HepG2 (cell line): ENCODE results near the gene AGBL1. TPM values are rescaled to one million over a fixed set of nuclear protein-coding genes. Genes with fewer than 3 reads are reported as not detected.

Source experiments
- ATAC-seq: fragments of 200-7000 bp; cut with Tn5 transposase; 3 replicates; pipeline ENCODE4 v1.9.1; 2020; ENCODE audit warnings: mild to moderate bottlenecking, moderate library complexity
- BruUV-seq: library from RNA; stranded (reverse); fragments of 400-500 nt; replicated peaks from 2 replicates; lab custom pipeline; 2021; lab: Mats Ljungman, UMichigan
- CTCF ChIA-PET: fragments of 300-600 bp; formaldehyde crosslinking; extraction: SDS; loops from one replicate; lab custom pipeline; 2021; ENCODE audit warnings: low total read pairs, inconsistent platforms, low intra/inter-chr PET ratio; lab: Yijun Ruan, JAX
- POLR2A ChIA-PET: fragments of 350-600 bp; sonication (Branson Sonifier 250); formaldehyde crosslinking; loops from one replicate; lab custom pipeline; 2020; ENCODE audit warnings: antibody characterized with exemption, inconsistent platforms; lab: Yijun Ruan, JAX
- DNase-seq: peaks from one replicate; pipeline ENCODE4 v3.0.0-alpha.2; 2015; ENCODE audit warnings: low spot score
- FAIRE-seq: peaks from 3 replicates; lab custom pipeline; 2011; peaks lifted over from hg19 to GRCh38; lab: Jason Lieb, UNC
- H2AFZ ChIP-seq: one replicate; pipeline ENCODE4 v1.6.1; 2011; ENCODE audit warnings: low read length, inconsistent platforms
- H3K27ac ChIP-seq: fragments of 300-600 bp; 3 replicates; pipeline ENCODE4 v1.8.0; 2011; ENCODE audit warnings: mixed run types, mild to moderate bottlenecking, mixed read lengths, low read length, inconsistent platforms; ENCODE audit not compliant: insufficient read depth; ENCODE audit errors: extremely low read length
- H3K27me3 ChIP-seq, 2 experiments: fragments of 200-600 bp in 1 of 2; 2 replicates in 1 of 2; 3 replicates in 1 of 2; pipeline versions ENCODE4 v1.6.0 to v1.8.0; 2011; ENCODE audit warnings: low read length in 2 of 2, mild to moderate bottlenecking in 2 of 2, moderate library complexity in 2 of 2, inconsistent platforms in 1 of 2; ENCODE audit not compliant: insufficient read depth in 2 of 2, control insufficient read depth in 1 of 2
- H3K36me3 ChIP-seq, 2 experiments: fragments of 200-600 bp in 1 of 2; replicated peaks in 1 of 2; 2 replicates in 1 of 2; 3 replicates in 1 of 2; pipeline versions ENCODE4 v1.5.1 to v1.8.0; 2011; ENCODE audit warnings: low read length in 2 of 2, inconsistent platforms in 1 of 2; ENCODE audit not compliant: insufficient read depth in 2 of 2, control insufficient read depth in 1 of 2
- H3K4me1 ChIP-seq: 2 replicates; pipeline ENCODE4 v1.5.1; 2012; ENCODE audit warnings: low read length, inconsistent platforms; ENCODE audit not compliant: insufficient read depth
- H3K4me2 ChIP-seq: 2 replicates; pipeline ENCODE4 v1.6.0; 2011; ENCODE audit warnings: low read depth, low read length, inconsistent platforms
- H3K4me3 ChIP-seq, 3 experiments: fragments of 200-600 bp in 1 of 3; sonication (generic), shearing (Covaris generic) in 1 of 3; replicated peaks in 1 of 3; 2 replicates each; pipeline ENCODE4 v1.5.1; 2011 to 2016; ENCODE audit warnings: low read length in 3 of 3, inconsistent platforms in 2 of 3, low read depth in 2 of 3, mild to moderate bottlenecking in 2 of 3, control low read depth in 1 of 3, mixed read lengths in 1 of 3; ENCODE audit not compliant: insufficient read depth in 1 of 3
- H3K79me2 ChIP-seq: one replicate; pipeline ENCODE4 v1.6.1; 2011; ENCODE audit warnings: low read length, inconsistent platforms; ENCODE audit not compliant: insufficient read depth
- H3K9ac ChIP-seq: 2 replicates; pipeline ENCODE4 v1.6.0; 2011; ENCODE audit warnings: mild to moderate bottlenecking, low read depth, low read length, inconsistent platforms; ENCODE audit not compliant: insufficient read depth
- H3K9me3 ChIP-seq: 2 replicates; pipeline ENCODE4 v1.5.1; 2012; ENCODE audit warnings: mild to moderate bottlenecking, low read length
- H4K20me1 ChIP-seq: 2 replicates; pipeline ENCODE4 v1.6.0; 2011; ENCODE audit warnings: inconsistent platforms, mild to moderate bottlenecking, low read length, moderate library complexity; ENCODE audit not compliant: insufficient read depth
- ATM ChIP-seq: fragments of 450-650 bp; IDR thresholded peaks from 2 replicates; pipeline ENCODE4 v1.7.1; 2017; ENCODE audit warnings: mild to moderate bottlenecking, borderline replicate concordance
- CREB1 ChIP-seq, 2 experiments: fragments of 450-650 bp in 1 of 2; IDR thresholded peaks; 2 replicates each; pipeline ENCODE4 v1.6.1; 2016 to 2017; ENCODE audit warnings: control low read depth in 1 of 2, mild to moderate bottlenecking in 1 of 2, missing compliant biosample characterization in 1 of 2, missing genetic modification characterization in 1 of 2
- ISX ChIP-seq: sonication (generic); formaldehyde crosslinking; conservative IDR thresholded peaks from 2 replicates; pipeline ENCODE4 v1.5.0; 2020; ENCODE audit warnings: missing genetic modification reagents
- NKX3-1 ChIP-seq: sonication (generic); formaldehyde crosslinking; IDR thresholded peaks from 2 replicates; pipeline ENCODE4 v1.5.0; 2020; ENCODE audit warnings: missing genetic modification reagents
- RBFOX2 ChIP-seq: fragments of 200-400 bp; formaldehyde crosslinking; IDR thresholded peaks from 2 replicates; pipeline ENCODE4 v1.6.1; 2017; ENCODE audit warnings: low read depth, mild to moderate bottlenecking, low read length
- SSRP1 ChIP-seq: IDR thresholded peaks from 2 replicates; pipeline ENCODE4 v1.6.1; 2016; ENCODE audit warnings: control low read depth
- ZBTB10 ChIP-seq: sonication (generic); formaldehyde crosslinking; IDR thresholded peaks from 2 replicates; pipeline ENCODE4 v1.4.0; 2020; ENCODE audit warnings: missing genetic modification reagents, borderline replicate concordance
- ZNF230 ChIP-seq: sonication (generic); formaldehyde crosslinking; IDR thresholded peaks from 2 replicates; pipeline ENCODE4 v1.4.0; 2020; ENCODE audit warnings: mild to moderate bottlenecking, missing genetic modification reagents
- ZNF7 ChIP-seq: IDR thresholded peaks from 2 replicates; pipeline ENCODE4 v1.6.1; 2016; ENCODE audit warnings: missing biosample characterization, missing genetic modification reagents
- ZNF713 ChIP-seq: sonication (generic); formaldehyde crosslinking; IDR thresholded peaks from 2 replicates; pipeline ENCODE4 v1.4.0; 2020; ENCODE audit warnings: mild to moderate bottlenecking, missing genetic modification reagents
- whole genome bisulfite sequencing: methylation state at CpG from one replicate; pipeline ENCODE4 v1.1.6; 2017; ENCODE audit warnings: low lambda C conversion rate; 5-methylcytosine and 5-hydroxymethylcytosine counted together
- in situ Hi-C: cut with HindIII; loops from 2 replicates; pipeline ENCODE4 v1.10.0; 2017; ENCODE audit warnings: low pct_unique_long_range_greater_than_20kb; ENCODE audit not compliant: extremely low pct_ligation_motif_present
- intact Hi-C: fragments of 100-400 bp; cut with micrococcal nuclease; formaldehyde crosslinking; loops from one replicate; pipeline ENCODE4 v1.10.0; 2022; ENCODE audit not compliant: unreplicated experiment
- polyA plus RNA-seq, 8 experiments: library from polyadenylated mRNA; depleted of rRNA in 3 of 8; stranded (reverse) in 7 of 8; unstranded in 1 of 8; fragments of >200 nt; fragmentation: Illumina TruSeq in 4 of 8; extraction: Trizol in 4 of 8; gene quantifications; 2 replicates each; pipeline versions ENCODE4 v1.2.1 to v1.2.3, GENCODE V29; 2011 to 2016; ENCODE audit warnings: low read depth in 4 of 8, missing spikeins in 1 of 8, mixed read lengths in 1 of 8; ENCODE audit not compliant: insufficient read depth in 1 of 8
- total RNA-seq, 5 experiments: library from RNA; depleted of rRNA; stranded (reverse); fragments of >200 nt; fragmentation: Illumina TruSeq; extraction: Trizol; gene quantifications; 2 replicates each; pipeline ENCODE4 v1.2.3, GENCODE V29; 2016; ENCODE audit warnings: low read depth in 1 of 5
- TF ChIP-seq, protein P1 (sequence below): sonication (generic); formaldehyde crosslinking; IDR thresholded peaks from 2 replicates; pipeline ENCODE4 v1.9.0; 2021; ENCODE audit warnings: missing genetic modification reagents, mild to moderate bottlenecking, borderline replicate concordance
- TF ChIP-seq, protein P2 (sequence below): sonication (generic); formaldehyde crosslinking; IDR thresholded peaks from 2 replicates; pipeline ENCODE4 v1.5.1; 2020; ENCODE audit warnings: missing genetic modification reagents, mild to moderate bottlenecking, borderline replicate concordance

The AGBL1 gene
- total and polyA plus RNA-seq, 2 of the 13 experiments (the other 11 are each of a cell fraction or from before 2014, with no cell fraction given), result 0.01 TPM; not detected in 1

DNA sequence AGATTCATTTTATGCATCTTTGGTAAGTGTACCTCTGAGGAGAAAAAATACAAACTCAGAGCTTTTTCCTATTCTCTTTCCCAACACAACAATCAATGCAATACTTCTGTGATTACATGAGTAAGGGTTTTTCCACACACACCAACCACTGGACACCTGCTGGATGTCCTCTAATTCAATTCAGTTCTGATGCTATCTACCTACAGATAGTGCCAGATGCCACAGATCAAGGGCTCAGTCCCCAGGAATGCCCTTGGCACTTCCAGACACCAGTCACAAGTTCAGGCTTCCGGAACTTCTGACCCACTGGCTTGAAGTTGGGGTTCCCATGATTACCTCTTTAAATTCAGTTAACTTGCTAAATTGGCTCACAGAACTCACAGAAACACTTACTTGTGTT, 511.5 kb downstream of the AGBL1 start:
- Histone ChIP-seq H3K4me1 (no peaks in the 10 kb centered on the region), H3K27me3 (no peaks in the 10 kb centered on the region), H3K79me2 (no peaks in the 10 kb centered on the region), H2AFZ (no peak overlapping the region), H3K4me3 (no peak overlapping the region), H3K9me3 (peaks cover 85% of the 10 kb centered on the region), H3K27ac (no peak overlapping the region), H3K4me2 (no peak overlapping the region), H3K36me3 (no peaks in the 10 kb centered on the region), H3K9ac (no peak overlapping the region), H4K20me1 (no peaks in the 10 kb centered on the region)
- CTCF ChIA-PET, result no interaction called here
- DNase-seq (no peak), ATAC-seq (no peak), FAIRE-seq (no peak)
- 31% methylated on average over 1 of the region's 1 CpG for WGBS
- POLR2A ChIA-PET, result no interaction called here
- in situ Hi-C loops, result no loop called here
- BruUV-seq, result no TSS peak
- TF ChIP-seq ISX (CRISPR knock-in tag) (no peak), ZNF7 (no peak), ATM (no peak), NKX3-1 (CRISPR knock-in tag) (no peak), ZNF713 (CRISPR knock-in tag) (no peak), RBFOX2 (no peak), ZBTB10 (CRISPR knock-in tag) (no peak), CREB1 (IDR thresholded peaks at IDR 0.05) (no peak), CREB1 (CRISPR knock-in tag; IDR thresholded peaks at IDR 0.05) (no peak), ZNF230 (no peak), SSRP1 (no peak)
- TF ChIP-seq, protein P1, sequence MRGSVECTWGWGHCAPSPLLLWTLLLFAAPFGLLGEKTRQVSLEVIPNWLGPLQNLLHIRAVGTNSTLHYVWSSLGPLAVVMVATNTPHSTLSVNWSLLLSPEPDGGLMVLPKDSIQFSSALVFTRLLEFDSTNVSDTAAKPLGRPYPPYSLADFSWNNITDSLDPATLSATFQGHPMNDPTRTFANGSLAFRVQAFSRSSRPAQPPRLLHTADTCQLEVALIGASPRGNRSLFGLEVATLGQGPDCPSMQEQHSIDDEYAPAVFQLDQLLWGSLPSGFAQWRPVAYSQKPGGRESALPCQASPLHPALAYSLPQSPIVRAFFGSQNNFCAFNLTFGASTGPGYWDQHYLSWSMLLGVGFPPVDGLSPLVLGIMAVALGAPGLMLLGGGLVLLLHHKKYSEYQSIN (CRISPR knock-in tag), result no peak
- TF ChIP-seq, protein P2, sequence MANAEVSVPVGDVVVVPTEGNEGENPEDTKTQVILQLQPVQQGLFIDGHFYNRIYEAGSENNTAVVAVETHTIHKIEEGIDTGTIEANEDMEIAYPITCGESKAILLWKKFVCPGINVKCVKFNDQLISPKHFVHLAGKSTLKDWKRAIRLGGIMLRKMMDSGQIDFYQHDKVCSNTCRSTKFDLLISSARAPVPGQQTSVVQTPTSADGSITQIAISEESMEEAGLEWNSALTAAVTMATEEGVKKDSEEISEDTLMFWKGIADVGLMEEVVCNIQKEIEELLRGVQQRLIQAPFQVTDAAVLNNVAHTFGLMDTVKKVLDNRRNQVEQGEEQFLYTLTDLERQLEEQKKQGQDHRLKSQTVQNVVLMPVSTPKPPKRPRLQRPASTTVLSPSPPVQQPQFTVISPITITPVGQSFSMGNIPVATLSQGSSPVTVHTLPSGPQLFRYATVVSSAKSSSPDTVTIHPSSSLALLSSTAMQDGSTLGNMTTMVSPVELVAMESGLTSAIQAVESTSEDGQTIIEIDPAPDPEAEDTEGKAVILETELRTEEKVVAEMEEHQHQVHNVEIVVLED (CRISPR knock-in tag), result no peak
- intact Hi-C loops, result loop anchor here (10.0 kb wide), 1 partner anchor 564 kb away; no protein-coding TSS in a partner anchor
